ENCODE data around the gene PMEPA1.
"Not testable (repeated sequence)": the region's sequence is repeated elsewhere in the genome, so short reads cannot be mapped to it uniquely, and the experiment has no call there.

The PMEPA1 gene

DNA sequence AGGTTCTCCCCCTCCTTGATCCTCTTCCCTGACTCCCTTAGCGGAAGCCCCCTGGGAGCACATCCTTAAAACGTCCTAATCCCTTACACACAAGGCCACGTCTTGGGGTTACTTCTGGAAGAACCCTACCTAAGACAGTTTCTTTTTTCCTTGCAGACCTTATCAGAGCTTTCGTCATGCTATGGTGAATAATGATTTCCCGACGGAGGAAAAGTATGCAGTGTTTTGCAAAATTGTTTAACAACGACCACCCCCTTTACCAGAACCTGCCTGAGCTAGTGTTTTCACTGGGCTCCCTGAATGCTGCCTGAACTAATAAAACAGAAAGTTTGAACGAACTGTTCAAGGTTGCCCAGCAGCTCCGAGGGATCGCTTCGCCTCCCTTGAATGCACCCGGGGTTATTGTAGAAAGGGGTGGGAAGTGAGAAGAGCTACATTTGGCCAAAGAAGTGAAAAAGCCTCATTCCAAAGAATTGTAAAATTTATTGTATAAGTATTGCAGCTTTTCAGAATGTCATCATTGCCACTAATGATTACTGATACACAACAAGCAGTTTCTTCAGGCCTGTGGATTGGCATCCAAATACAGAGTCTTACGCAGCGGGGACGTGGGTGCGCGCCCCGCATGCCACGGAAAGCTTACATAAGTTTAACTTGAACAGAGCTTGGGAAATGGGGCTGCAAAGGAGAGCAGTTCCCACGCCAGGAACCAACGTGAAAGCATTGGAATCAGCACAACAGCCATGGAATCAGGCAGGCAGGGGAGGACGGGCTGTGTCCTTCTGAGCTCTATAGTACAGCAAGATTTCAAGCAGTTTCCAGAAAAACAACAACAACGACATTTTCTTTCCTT is 61.7 kb downstream of the PMEPA1 start:
- no peak for DNase-seq

DNA sequence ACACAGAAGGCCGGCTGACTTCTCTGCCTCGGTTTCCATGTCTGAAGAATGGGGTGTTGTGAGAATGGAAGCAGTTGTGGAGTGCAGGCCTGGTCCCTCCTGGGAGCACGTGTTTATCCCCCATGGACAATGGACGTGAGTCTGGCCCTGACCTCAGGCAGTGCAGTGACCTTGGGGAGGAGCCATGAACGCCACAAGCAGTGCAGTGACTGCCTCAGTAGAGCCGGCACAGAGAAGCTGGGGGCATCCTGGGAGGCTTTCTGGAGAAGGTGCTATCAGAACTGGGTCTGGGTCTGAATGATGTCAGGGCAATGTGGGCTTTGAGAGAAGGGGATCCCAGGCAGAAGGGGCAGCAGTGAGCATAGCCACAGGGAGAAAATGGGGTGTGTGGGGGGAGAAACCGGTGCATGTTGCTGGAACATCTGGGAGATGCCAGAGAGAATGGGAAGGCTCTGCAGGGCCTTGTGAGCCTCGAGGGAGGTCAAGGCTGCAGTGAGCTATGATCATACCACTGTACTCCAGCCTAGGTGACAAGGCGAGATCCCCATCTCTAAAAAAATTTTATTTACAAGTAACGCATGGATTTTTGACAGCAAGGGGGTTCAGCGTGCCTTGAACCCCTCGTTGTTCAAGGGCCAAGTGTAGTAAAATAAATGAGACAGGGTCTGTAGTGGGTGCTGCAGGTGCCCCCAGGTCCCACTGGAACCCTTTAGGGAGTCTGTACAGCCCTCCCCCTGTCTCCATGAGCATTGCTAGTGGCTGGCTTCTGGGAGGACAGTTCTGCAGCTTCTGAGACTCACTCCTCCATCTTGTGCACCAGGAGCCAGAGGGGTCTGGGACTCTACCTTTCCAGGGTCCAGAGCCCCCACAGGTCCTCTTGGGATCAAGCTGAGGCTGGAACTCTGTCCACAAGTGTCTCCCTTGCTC is 62.5 kb downstream of the PMEPA1 start:
- no peak for DNase-seq

- no peak for DNase-seq
Observed at GRCh38 chr20:57638895-57639236, 70.9 kb downstream of the PMEPA1 start.

DNA sequence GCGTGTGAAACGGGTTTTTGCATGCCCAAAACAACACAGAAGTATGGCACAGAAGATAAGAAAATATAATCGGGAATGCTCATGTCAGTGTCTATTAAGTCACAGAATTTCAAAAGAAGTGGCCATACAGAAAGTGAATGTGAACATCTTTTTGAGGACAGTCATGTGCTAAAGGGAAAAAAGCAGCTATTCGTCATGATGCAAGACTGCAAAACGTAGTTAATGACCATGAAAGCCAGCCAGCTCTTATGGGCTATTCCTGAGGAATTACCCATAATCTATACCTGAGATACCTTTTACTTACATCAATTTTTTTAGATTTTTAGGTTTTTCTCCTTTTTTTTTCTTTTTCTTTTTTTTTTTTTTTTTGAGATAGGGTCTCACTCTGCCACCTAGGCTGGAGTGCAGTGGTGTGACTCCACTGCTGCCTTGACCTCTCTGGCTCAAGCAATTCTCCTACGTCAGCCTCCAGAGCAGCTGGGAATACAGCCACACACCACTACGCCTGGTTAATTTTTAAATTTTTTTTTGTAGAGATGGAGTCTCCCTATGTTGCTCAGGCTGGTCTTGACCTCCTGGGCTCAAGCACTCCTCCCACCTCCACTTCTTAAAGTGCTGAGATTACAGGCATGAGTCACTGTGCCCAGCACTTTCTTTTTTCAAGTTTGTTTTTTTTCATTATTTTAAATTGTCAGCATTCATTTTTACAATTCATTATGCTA is 71.5 kb downstream of the PMEPA1 start:
- no peak for DNase-seq

- no peak for DNase-seq
Observed at GRCh38 chr20:57633945-57634491, 75.8 kb downstream of the PMEPA1 start.

DNA sequence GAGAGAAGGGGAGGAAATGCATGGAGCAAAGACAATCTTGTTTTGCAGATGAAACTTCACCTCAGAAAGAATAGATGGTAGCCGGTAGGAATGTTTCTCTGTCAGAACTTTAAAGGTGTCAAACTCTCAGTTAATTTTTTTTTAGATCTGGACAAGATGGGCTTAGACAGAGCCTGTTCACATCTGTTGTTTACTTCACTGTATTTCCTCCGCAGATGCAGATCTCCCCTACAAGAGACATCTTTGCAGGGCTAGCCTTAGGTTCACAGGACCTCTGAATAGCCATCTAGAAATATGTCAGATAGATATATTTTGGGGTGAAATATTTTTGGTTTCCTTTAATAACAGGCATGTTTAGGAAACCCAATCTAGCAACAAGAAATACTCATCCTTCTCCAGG is 77.5 kb downstream of the PMEPA1 start:
- DNase-seq: no peak

- no peak for DNase-seq
Observed at GRCh38 chr20:57630061-57630460, 79.8 kb downstream of the PMEPA1 start.

DNA sequence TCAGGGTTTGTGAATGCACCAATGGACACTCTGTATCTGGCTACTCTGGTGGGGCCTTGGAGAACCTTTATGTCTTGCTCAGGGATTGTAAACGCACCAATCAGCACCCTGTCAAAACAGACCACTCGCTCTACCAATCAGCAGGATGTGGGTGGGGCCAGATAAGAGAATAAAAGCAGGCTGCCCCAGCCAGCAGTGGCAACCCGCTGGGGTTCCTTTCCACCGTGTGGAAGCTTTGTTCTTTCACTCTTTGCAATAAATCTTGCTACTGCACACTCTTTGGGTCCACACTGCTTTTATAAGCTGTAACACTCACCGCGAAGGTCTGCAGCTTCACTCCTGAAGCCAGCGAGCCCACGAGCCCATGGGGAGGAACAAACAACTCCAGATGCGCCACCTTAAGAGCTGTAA is 80.3 kb downstream of the PMEPA1 start:
- not testable (repeated sequence) for DNase-seq

- DNase-seq: not testable (repeated sequence)
Observed at GRCh38 chr20:57628962-57629308, 80.9 kb downstream of the PMEPA1 start.

GRCh38 chr20:57628047-57628961 is 81.5 kb downstream of the PMEPA1 start:
- no peak for DNase-seq

- DNase-seq: no peak
Observed at GRCh38 chr20:57627339-57627738, 82.5 kb downstream of the PMEPA1 start.

GRCh38 chr20:57625978-57626377 is 83.8 kb downstream of the PMEPA1 start:
- DNase-seq: no peak

GRCh38 chr20:57625181-57625958 is 84.4 kb downstream of the PMEPA1 start:
- no peak for DNase-seq

- no peak for DNase-seq
Observed at GRCh38 chr20:57624124-57624523, 85.7 kb downstream of the PMEPA1 start.

- DNase-seq: peak; percentile 28 to 45
Observed at GRCh38 chr20:57622579-57623381, 87.0 kb downstream of the PMEPA1 start.

DNA sequence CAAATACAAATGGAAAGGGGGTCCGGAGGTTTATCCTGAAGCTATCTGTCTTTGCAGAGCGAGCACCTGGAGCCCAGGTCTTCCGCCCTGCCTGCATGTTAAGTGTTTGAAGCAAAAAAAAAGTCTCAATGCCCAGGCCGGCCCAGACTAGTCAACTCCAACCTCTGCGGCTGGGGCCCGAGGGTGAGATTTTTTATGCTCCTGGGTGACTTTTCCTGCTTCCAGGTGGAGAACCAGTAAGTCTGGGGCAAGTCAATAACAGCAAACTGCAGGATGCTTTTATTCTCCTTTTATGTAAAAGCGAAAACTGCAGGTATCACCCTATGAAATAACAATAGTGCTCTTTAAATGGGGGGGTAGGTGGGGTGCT is 87.6 kb downstream of the PMEPA1 start:
- no peak for DNase-seq

DNA sequence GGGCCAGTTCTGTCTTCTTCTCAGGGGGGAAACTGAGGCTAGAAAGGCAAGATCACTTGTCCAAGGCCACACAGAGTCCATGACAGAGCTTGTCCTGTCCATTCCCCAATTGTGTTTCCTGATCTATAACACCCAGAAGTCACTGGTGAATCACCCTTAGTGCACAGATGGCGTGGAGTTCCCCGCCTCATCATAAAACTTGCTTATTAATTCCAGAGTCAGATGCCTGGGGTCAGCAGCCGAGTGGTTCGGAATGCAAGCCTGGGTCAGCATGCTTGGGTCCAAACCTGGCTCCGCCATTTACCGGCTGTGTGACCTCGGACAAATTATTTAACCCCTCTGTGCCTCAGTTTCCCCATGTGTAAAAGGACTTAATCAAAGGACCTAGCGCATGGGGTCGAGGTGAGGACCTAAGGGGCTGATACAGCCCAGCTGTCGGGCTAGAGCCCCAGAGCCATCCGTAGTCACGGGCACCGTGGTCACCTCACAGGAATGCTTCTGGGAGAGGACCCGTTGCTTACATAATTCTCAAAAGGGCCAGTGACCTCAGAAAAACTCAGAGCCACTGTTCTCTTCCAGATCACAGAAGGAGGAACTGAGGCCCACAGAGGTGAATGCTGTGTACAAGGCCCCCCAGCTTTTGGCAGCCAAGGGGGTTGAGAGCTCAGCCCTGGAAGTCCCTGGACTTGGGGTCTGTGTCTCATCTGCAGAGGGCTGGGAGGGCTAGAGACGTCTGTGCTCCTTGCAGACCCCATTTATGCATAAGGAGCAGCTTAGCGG is 88.2 kb downstream of the PMEPA1 start:
- peak in 1 of 2 experiments; percentile 1 for DNase-seq

- DNase-seq: no peak
Observed at GRCh38 chr20:57620999-57621398, 88.8 kb downstream of the PMEPA1 start.

DNA sequence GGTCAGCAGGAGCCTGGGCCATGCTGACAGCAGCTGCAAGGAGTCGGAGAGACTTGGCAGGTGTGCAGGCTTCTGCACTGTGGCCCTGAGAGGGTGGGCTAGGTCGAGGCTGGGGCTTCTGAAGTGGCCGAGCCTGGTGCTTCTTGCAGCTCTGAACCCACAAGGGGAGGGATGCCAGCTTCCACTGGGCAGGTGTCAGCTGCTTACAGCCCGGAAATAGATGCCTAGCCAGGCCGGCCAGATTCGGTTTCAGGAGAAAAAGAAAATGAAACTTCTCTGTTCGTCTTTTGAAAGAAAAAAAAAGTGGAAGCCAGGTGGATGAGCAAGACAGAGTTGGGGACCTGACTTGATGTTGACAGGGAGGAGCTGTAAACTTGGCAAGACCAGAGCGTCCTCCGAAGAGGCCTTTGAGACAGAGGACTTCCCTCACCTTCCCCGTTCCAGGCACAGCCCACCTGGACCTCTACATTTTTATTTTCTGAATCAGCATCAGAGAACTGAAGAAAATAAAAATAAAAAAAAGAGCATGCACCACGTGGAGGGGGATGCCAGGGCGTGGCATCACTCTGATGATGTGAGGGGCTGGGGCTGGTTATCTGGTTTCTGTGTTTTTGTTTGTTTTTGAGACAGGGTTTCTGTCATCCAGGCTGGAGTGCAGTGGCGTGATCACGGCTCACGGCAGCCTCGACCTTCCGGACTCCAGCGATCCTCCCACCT is 89.4 kb downstream of the PMEPA1 start, which contains the start of gene ZBP1:
TSS of gene ZBP1 (minus strand) at position 153 of the 717 bp plus-strand sequence. CDS start at position 22, 131 bp downstream.
- no peak for DNase-seq
